ENCODE measurements around the gene ARHGEF38.

DNA sequence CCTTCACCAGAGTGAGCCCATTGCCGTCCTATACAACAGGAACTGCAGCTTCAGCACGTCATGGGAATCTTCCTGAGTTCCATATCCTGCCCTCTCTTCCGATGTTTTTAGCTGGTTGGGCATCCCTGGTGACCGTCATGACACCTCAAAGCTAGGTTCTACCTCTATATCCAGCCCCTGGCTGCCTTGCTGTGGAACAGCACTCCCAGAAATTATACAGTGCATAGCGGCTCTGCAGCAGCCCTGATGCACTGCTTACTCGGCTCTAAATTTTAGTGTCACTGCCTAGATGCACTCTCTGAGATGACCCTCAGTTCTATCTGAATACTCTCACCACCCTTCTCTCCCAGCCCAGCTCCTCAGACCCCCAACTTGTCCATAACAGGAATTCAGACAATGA, 44.3 kb downstream of the ARHGEF38 start:
- TF ChIP-seq, protein P1, sequence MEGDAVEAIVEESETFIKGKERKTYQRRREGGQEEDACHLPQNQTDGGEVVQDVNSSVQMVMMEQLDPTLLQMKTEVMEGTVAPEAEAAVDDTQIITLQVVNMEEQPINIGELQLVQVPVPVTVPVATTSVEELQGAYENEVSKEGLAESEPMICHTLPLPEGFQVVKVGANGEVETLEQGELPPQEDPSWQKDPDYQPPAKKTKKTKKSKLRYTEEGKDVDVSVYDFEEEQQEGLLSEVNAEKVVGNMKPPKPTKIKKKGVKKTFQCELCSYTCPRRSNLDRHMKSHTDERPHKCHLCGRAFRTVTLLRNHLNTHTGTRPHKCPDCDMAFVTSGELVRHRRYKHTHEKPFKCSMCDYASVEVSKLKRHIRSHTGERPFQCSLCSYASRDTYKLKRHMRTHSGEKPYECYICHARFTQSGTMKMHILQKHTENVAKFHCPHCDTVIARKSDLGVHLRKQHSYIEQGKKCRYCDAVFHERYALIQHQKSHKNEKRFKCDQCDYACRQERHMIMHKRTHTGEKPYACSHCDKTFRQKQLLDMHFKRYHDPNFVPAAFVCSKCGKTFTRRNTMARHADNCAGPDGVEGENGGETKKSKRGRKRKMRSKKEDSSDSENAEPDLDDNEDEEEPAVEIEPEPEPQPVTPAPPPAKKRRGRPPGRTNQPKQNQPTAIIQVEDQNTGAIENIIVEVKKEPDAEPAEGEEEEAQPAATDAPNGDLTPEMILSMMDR (IDR thresholded peaks at IDR 0.05) = no peak
- TF ChIP-seq, protein P2, sequence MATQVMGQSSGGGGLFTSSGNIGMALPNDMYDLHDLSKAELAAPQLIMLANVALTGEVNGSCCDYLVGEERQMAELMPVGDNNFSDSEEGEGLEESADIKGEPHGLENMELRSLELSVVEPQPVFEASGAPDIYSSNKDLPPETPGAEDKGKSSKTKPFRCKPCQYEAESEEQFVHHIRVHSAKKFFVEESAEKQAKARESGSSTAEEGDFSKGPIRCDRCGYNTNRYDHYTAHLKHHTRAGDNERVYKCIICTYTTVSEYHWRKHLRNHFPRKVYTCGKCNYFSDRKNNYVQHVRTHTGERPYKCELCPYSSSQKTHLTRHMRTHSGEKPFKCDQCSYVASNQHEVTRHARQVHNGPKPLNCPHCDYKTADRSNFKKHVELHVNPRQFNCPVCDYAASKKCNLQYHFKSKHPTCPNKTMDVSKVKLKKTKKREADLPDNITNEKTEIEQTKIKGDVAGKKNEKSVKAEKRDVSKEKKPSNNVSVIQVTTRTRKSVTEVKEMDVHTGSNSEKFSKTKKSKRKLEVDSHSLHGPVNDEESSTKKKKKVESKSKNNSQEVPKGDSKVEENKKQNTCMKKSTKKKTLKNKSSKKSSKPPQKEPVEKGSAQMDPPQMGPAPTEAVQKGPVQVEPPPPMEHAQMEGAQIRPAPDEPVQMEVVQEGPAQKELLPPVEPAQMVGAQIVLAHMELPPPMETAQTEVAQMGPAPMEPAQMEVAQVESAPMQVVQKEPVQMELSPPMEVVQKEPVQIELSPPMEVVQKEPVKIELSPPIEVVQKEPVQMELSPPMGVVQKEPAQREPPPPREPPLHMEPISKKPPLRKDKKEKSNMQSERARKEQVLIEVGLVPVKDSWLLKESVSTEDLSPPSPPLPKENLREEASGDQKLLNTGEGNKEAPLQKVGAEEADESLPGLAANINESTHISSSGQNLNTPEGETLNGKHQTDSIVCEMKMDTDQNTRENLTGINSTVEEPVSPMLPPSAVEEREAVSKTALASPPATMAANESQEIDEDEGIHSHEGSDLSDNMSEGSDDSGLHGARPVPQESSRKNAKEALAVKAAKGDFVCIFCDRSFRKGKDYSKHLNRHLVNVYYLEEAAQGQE (IDR thresholded peaks at IDR 0.05; ENCODE audit: low read depth, low read length) = no peak
- TF ChIP-seq MXI1 (IDR thresholded peaks at IDR 0.05; ENCODE audit: low read depth, low read length) (no peak), POLR2AphosphoS5 (IDR thresholded peaks at IDR 0.05; ENCODE audit: low read depth, low read length) (no peak), JUND (IDR thresholded peaks at IDR 0.05) (no peak), RXRA (IDR thresholded peaks at IDR 0.05; ENCODE audit: borderline replicate concordance, low read depth) (no peak), RAD21 (IDR thresholded peaks at IDR 0.05; ENCODE audit: low read length) (no peak), EP300 (IDR thresholded peaks at IDR 0.05; ENCODE audit: borderline replicate concordance in 1 of 2, low read depth in 1 of 2, low read length in 1 of 2) (no peak)
- TF ChIP-seq, protein P3, sequence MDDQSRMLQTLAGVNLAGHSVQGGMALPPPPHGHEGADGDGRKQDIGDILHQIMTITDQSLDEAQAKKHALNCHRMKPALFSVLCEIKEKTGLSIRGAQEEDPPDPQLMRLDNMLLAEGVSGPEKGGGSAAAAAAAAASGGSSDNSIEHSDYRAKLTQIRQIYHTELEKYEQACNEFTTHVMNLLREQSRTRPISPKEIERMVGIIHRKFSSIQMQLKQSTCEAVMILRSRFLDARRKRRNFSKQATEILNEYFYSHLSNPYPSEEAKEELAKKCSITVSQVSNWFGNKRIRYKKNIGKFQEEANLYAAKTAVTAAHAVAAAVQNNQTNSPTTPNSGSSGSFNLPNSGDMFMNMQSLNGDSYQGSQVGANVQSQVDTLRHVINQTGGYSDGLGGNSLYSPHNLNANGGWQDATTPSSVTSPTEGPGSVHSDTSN (IDR thresholded peaks at IDR 0.05) = no peak
